PFSK-1 (cell line): ENCODE results near the gene SLC7A1.

Source experiments
- POLR2AphosphoS5 ChIP-seq: IDR thresholded peaks from 2 replicates; pipeline ENCODE4 v1.6.1; 2012; ENCODE audit warnings: low read depth, mild to moderate bottlenecking, control low read depth, low read length, moderate library complexity
- SIN3A ChIP-seq: IDR thresholded peaks from 2 replicates; pipeline ENCODE4 v1.6.1; 2012; ENCODE audit warnings: mild to moderate bottlenecking, low read length, moderate library complexity, borderline replicate concordance; ENCODE audit not compliant: insufficient read depth
- TAF1 ChIP-seq: IDR thresholded peaks from 2 replicates; pipeline ENCODE4 v1.6.1; 2012; ENCODE audit warnings: low read length, control low read depth, borderline replicate concordance; ENCODE audit not compliant: insufficient read depth

DNA sequence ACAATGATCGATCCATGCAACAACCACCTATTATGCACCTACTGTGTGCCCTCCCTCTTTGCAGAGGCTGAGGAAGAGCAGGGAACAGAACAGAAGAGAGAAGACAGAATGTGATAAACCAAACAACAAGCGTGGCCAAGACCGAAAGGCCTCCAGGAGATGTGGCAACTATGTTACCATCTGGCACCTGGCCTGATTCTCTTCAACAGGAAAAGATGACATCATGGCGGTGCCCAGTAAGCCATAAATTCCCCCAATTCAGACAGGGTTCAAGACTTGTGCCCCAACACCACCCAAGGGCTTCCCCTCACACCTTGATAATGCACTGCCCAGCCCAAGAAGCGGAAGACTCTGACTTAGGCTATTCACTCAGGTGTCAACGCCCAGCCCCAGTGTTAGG lies 44.3 kb downstream of the SLC7A1 start:
- TF ChIP-seq POLR2AphosphoS5 (no peak), SIN3A (no peak), TAF1 (no peak)
